GM23338 (cell line): ENCODE measurements around the gene KANK3. TPM values are rescaled to one million over a fixed set of nuclear protein-coding genes. Genes with fewer than 3 reads are reported as not detected.

Source experiments
- ATAC-seq: fragments of 200-7000 bp; cut with Tn5 transposase; 3 replicates; pipeline ENCODE4 v1.9.1; 2020
- DNase-seq: peaks from one replicate; pipeline ENCODE4 v3.0.0-alpha.2; 2015; ENCODE audit warnings: low spot score
- H2AFZ ChIP-seq: fragments of 200-600 bp; sonication (generic); 2 replicates; pipeline ENCODE4 v1.8.0; 2016; ENCODE audit warnings: antibody characterized with exemption, mild to moderate bottlenecking, moderate library complexity
- H3F3A ChIP-seq: fragments of 200-600 bp; sonication (generic); replicated peaks from 2 replicates; pipeline ENCODE4 v1.8.0; 2017; ENCODE audit warnings: antibody characterized with exemption, mixed run types, low read depth
- H3K27ac ChIP-seq: fragments of 200-600 bp; sonication (generic); 2 replicates; pipeline ENCODE4 v1.6.1; 2016; ENCODE audit warnings: low read depth
- H3K27me3 ChIP-seq: fragments of 200-600 bp; sonication (generic); 2 replicates; pipeline ENCODE4 v1.8.0; 2016; ENCODE audit warnings: mild to moderate bottlenecking, mixed run types, moderate library complexity; ENCODE audit not compliant: insufficient read depth
- H3K36me3 ChIP-seq: fragments of 200-600 bp; sonication (generic); 2 replicates; pipeline ENCODE4 v1.8.0; 2016; ENCODE audit warnings: mild to moderate bottlenecking; ENCODE audit not compliant: insufficient read depth
- H3K4me1 ChIP-seq: fragments of 200-600 bp; sonication (generic); 2 replicates; pipeline ENCODE4 v1.8.0; 2016; ENCODE audit warnings: mild to moderate bottlenecking, moderate library complexity; ENCODE audit not compliant: insufficient read depth
- H3K4me2 ChIP-seq: fragments of 200-600 bp; sonication (generic); 2 replicates; pipeline ENCODE4 v1.7.1; 2017; ENCODE audit warnings: mixed run types
- H3K4me3 ChIP-seq: fragments of 200-600 bp; sonication (generic); 2 replicates; pipeline ENCODE4 v1.6.1; 2016; ENCODE audit warnings: mixed run types
- H3K79me2 ChIP-seq: fragments of 200-600 bp; sonication (generic); replicated peaks from 2 replicates; pipeline ENCODE4 v1.8.0; 2017; ENCODE audit warnings: mild to moderate bottlenecking; ENCODE audit not compliant: insufficient read depth
- H3K9me2 ChIP-seq: fragments of 200-600 bp; sonication (generic); 2 replicates; pipeline ENCODE4 v1.8.0; 2017; ENCODE audit not compliant: insufficient read depth
- H4K20me1 ChIP-seq: fragments of 200-600 bp; sonication (generic); replicated peaks from 2 replicates; pipeline ENCODE4 v1.8.0; 2017; ENCODE audit warnings: mild to moderate bottlenecking; ENCODE audit not compliant: insufficient read depth
- H3K27ac Mint-ChIP-seq: 2 replicates; pipeline ENCODE4 v1.8.0; 2020; ENCODE audit warnings: inconsistent platforms, mild to moderate bottlenecking, moderate library complexity, mixed read lengths
- H3K27me3 Mint-ChIP-seq: 3 replicates; pipeline ENCODE4 v1.8.0; 2022; ENCODE audit warnings: low read depth, mild to moderate bottlenecking, moderate library complexity, mixed read lengths, inconsistent platforms; ENCODE audit not compliant: insufficient read depth, poor library complexity
- H3K36me3 Mint-ChIP-seq: 3 replicates; pipeline ENCODE4 v1.8.0; 2021; ENCODE audit warnings: low read depth, mild to moderate bottlenecking, inconsistent platforms, moderate library complexity, mixed read lengths
- H3K4me1 Mint-ChIP-seq: 3 replicates; pipeline ENCODE4 v1.8.0; 2020; ENCODE audit warnings: mild to moderate bottlenecking, inconsistent platforms, mixed read lengths
- H3K4me3 Mint-ChIP-seq: 3 replicates; pipeline ENCODE4 v1.8.0; 2021; ENCODE audit warnings: moderate library complexity, mild to moderate bottlenecking, inconsistent platforms, mixed read lengths
- H3K9me3 Mint-ChIP-seq: 3 replicates; pipeline ENCODE4 v1.8.0; 2020; ENCODE audit warnings: moderate library complexity, mild to moderate bottlenecking, inconsistent platforms, mixed read lengths
- CTCF ChIP-seq, 2 experiments: fragments of 200-600 bp in 1 of 2; sonication (generic) in 1 of 2; conservative IDR thresholded peaks; 2 replicates each; pipeline versions ENCODE4 v1.5.1 to v1.6.1; 2016 to 2017; ENCODE audit warnings: antibody characterized with exemption in 2 of 2, low read depth in 2 of 2, mild to moderate bottlenecking in 2 of 2, moderate library complexity in 1 of 2
- ETS1 ChIP-seq: IDR thresholded peaks from 2 replicates; pipeline ENCODE4 v1.6.1; 2016; ENCODE audit warnings: antibody characterized with exemption
- EZH2 ChIP-seq: fragments of 200-600 bp; sonication (generic); IDR thresholded peaks from one replicate; pipeline ENCODE4 v1.8.0; 2017; ENCODE audit warnings: antibody characterized with exemption, mild to moderate bottlenecking, low read depth; ENCODE audit not compliant: unreplicated experiment
- POLR2AphosphoS5 ChIP-seq: IDR thresholded peaks from 2 replicates; pipeline ENCODE4 v1.6.1; 2016; ENCODE audit warnings: antibody characterized with exemption, low read depth
- REST ChIP-seq: IDR thresholded peaks from one replicate; pipeline ENCODE4 v1.6.1; 2018; ENCODE audit warnings: antibody characterized with exemption; ENCODE audit not compliant: unreplicated experiment
- STAT1 ChIP-seq: IDR thresholded peaks from one replicate; pipeline ENCODE4 v1.6.1; 2016; ENCODE audit warnings: antibody characterized with exemption; ENCODE audit not compliant: unreplicated experiment
- ZNF114 ChIP-seq: fragments of 250-450 bp; sonication (Bioruptor Pico); IDR thresholded peaks from 2 replicates; pipeline ENCODE4 v1.5.0; 2020; ENCODE audit warnings: mild to moderate bottlenecking, moderate library complexity
- ZNF331 ChIP-seq: fragments of 250-450 bp; sonication (Bioruptor Pico); IDR thresholded peaks from 2 replicates; pipeline ENCODE4 v1.5.0; 2020; ENCODE audit warnings: low read depth, mild to moderate bottlenecking, moderate library complexity
- polyA plus RNA-seq: library from polyadenylated mRNA; unstranded; fragments of >200 nt; fragmentation: Nextera tagmentation; extraction: Ambion mirVana; gene quantifications from 2 replicates; pipeline ENCODE4 v1.2.1, GENCODE V29; 2016
- total RNA-seq: library from RNA; depleted of rRNA; stranded (reverse); fragments of >200 nt; shearing (Covaris generic); gene quantifications from 2 replicates; pipeline ENCODE4 v1.2.3, GENCODE V29; 2014

Gene KANK3
- total and polyA plus RNA-seq, 2 experiments from 2014 or later: 2.0 to 9.3 TPM

GRCh38 chr19:8333767-8334457 is 9.2 kb downstream of the KANK3 start:
- DNase-seq (peak; percentile 75), ATAC-seq (peak; percentile 55)
- Histone ChIP-seq H4K20me1 (no peaks in the 10 kb centered on the region), H3K27ac (no peak overlapping the region), H3K4me1 (peaks cover 12% of the 10 kb centered on the region), H3K36me3 (no peaks in the 10 kb centered on the region), H3K4me3 (peak overlapping the region; percentile 68), H3K79me2 (no peaks in the 10 kb centered on the region), H3F3A (peaks cover 10% of the 10 kb centered on the region), H2AFZ (peak overlapping the region; percentile 59), H3K9me2 (no peaks in the 10 kb centered on the region), H3K4me2 (peak overlapping the region; percentile 91), H3K27me3 (peaks cover 47% of the 10 kb centered on the region)
- no peak for TF ChIP-seq ZNF114 (CRISPR knock-in tag)
- no peak for TF ChIP-seq REST
- TF ChIP-seq ZNF331 (CRISPR knock-in tag): no peak
- TF ChIP-seq STAT1: no peak
- no peak for TF ChIP-seq ETS1
- TF ChIP-seq CTCF (conservative IDR thresholded peaks at IDR 0.05; ENCODE audit: low read depth in 2 of 2): no peak
- TF ChIP-seq POLR2AphosphoS5: no peak
- TF ChIP-seq EZH2: peak; percentile 50
- H3K27me3 Mint-ChIP-seq: peaks cover 54% of the 10 kb centered on the region
- H3K4me1 Mint-ChIP-seq: peaks cover 10% of the 10 kb centered on the region
- peak overlapping the region; percentile 73 for H3K4me3 Mint-ChIP-seq
- H3K36me3 Mint-ChIP-seq: no peaks in the 10 kb centered on the region
- no peaks in the 10 kb centered on the region for H3K9me3 Mint-ChIP-seq
- H3K27ac Mint-ChIP-seq: no peak overlapping the region
